NCI-H1417 treated with DMSO at 0.1 percent for 48 hours (cell line): ENCODE results near the gene HYLS1.

Source experiments
- DNase-seq: peaks from one replicate; lab custom pipeline; 2025; lab: John Stamatoyannopoulos, UW

The HYLS1 gene

GRCh38 chr11:125934473-125934872 is 47.0 kb downstream of the HYLS1 start:
- DNase-seq, result no peak

GRCh38 chr11:125935056-125935455 is 47.6 kb downstream of the HYLS1 start:
- DNase-seq, result no peak

- no peak for DNase-seq
Observed at GRCh38 chr11:125935618-125936199, 48.2 kb downstream of the HYLS1 start.

GRCh38 chr11:125938418-125938817 is 51.0 kb downstream of the HYLS1 start:
- no peak for DNase-seq

GRCh38 chr11:125939081-125939521 is 51.6 kb downstream of the HYLS1 start:
- no peak for DNase-seq

GRCh38 chr11:125940145-125940544 is 52.7 kb downstream of the HYLS1 start:
- DNase-seq, result no peak

GRCh38 chr11:125941267-125941618 is 53.8 kb downstream of the HYLS1 start:
- DNase-seq, result no peak

- peak; percentile 57 for DNase-seq
Observed at GRCh38 chr11:125941619-125942611, 54.4 kb downstream of the HYLS1 start.

GRCh38 chr11:125942771-125943428 is 55.4 kb downstream of the HYLS1 start:
- no peak for DNase-seq

GRCh38 chr11:125943661-125944349 is 56.3 kb downstream of the HYLS1 start:
- DNase-seq, result no peak

- DNase-seq, result no peak
Observed at GRCh38 chr11:125944350-125945010, 57.0 kb downstream of the HYLS1 start.

- no peak for DNase-seq
Observed at GRCh38 chr11:125945011-125945796, 57.7 kb downstream of the HYLS1 start.

- no peak for DNase-seq
Observed at GRCh38 chr11:125945797-125946520, 58.5 kb downstream of the HYLS1 start, which contains the start of gene VSIG10L2. Gene VSIG10L2 (plus strand): TSS chr11:125946044. CDS start chr11:125946056, 12 bp downstream.

GRCh38 chr11:125946712-125947418 is 59.4 kb downstream of the HYLS1 start:
- no peak for DNase-seq

GRCh38 chr11:125947419-125948277 is 60.2 kb downstream of the HYLS1 start:
- no peak for DNase-seq

- DNase-seq, result no peak
Observed at GRCh38 chr11:125948278-125949051, 61.0 kb downstream of the HYLS1 start.
